Activated CD4-positive, alpha-beta T cell treated with anti-CD3 and anti-CD28 coated beads, Interleukin-2, Interleukin-4, amounts not matched to agents 100 ng/mL and 50 ng/mL, durations not matched to agents 16 hours and 8 hours (primary cell): ENCODE measurements around the gene TUBGCP2.
"Not testable (repeated sequence)": the region's sequence is repeated elsewhere in the genome, so short reads cannot be mapped to it uniquely, and the experiment has no call there.

ENCODE experiments used
- DNase-seq: peaks from one replicate; pipeline ENCODE4 v3.0.0-alpha.2; 2020; ENCODE audit warnings: low spot score

The TUBGCP2 gene

DNA sequence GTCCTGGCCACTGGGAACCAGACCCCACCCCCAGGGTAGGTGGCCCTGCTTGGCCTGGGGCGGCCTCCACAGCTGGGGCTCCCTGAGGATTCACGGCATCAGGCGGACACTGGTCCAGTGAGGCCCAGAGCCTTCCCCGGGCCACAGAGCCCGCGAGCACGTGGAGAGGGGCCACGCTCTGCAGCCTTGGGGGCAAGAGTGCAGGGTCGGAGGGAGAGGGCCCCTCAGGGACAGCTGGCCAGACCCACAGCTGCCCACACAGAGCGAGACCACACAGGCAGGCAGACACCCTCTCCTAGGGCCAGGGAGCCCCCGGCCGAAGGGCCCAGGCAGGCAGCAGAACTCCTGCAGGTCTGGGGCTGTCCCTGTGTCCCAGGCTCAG lies 60.3 kb downstream of the TUBGCP2 start:
- DNase-seq, result no peak

DNA sequence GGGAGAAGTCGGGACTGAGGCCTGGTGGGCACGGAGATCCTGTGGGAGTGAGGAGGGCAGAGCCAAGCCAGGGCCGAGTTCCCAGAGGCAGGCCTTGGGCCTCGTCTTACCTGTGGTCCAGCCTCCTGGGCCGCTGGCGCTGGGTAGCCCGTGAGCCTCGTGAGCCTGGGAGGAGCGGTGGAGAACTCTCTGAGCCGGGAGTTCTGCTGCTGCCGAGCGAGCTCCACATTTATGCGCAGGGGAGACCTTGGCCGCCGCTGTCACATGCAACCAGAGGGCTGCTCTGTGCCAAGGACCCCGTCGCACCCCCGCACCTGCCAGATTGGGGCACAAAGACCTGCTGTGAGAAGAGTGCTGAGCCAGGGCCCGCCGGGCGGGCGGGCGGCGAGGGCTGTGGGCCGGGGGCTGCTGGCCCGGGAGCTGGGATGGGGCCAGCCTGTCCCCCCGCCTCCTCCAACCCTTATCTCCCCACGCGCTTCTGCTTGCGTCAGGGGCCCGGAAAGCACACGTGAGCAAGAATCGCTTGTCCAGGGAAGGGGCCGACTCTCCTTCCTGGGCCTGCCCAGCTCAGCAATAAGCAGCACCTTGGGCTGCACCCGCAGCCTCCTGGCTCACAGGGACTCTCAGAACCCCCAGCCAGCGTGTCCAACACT lies 60.9 kb downstream of the TUBGCP2 start:
- DNase-seq, result no peak

DNA sequence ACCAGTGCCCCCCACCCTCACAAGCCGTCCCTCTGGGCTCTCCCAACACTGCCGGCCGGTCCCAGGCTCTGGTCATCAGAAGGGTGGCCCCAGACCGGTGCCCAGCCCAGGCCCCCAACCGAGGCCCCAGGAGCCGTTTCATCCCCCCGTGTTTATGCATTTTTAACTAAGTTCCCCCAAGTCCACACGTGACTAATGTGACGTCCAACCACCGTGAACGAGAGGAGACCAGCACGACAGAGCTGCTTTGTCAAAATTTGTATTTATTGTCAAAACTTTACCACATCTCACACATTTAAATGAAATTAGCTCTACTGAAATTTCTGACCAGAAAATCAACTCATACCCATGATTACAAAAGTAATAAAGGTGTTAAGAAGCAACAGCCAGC lies 62.4 kb downstream of the TUBGCP2 start:
- no peak for DNase-seq

DNA sequence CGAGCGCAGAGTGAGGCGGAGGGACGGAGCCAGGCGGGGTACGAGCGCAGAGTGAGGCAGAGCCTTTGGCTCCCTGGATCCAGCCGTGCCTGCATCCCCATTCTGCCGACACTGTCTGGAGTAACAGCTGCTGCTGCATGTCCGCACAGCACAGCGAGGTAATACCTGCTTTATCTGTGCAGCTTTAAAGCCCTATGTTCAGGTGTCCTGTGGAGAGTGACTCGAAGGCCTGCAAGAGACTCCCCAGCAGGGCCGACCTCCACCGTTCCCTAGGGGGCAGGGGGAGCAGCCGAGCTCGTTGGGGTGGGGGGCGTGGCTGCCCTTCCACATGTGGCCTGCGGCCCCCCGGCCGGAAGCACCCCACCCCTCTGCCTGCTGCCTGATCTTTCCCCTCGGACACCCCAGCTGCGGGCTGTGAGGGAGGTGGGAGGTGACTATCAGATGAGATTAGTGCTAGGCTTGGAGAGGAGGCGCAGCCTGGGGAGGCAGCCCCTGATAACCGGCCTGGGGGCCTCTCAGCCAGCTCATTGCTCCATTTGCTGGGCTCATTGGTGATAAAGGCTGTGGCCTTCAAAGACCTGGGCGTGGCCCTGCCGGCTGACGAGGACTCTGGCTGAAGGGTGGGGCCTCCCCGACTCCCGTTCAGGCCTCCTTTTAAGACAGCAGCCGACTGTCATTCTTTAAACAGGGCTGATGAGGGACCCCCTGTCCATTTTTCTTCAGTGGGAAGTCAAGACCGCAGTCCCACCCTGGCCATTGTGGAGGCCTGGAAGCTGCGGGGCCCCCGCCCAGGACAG lies 63.0 kb downstream of the TUBGCP2 start:
- DNase-seq, result no peak

DNA sequence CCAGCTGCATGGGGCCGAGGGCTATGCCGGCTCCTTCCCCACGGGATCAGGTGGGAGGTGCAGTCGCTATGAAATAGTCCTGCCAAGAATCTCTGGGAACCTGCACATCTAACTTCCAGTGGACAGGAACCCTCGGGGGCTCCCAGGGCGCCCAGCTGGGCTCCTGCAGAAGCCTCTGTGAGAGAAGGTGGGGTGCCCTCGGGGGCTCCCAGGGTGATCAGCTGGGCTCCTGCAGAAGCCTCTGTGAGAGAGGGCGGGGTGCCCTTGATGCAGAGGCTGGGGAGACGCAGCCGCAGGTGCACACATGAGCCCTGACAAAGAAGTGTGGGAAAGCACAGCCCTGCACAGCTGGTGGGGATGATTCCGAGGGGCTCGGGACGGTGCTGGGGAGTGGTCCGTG lies 65.1 kb downstream of the TUBGCP2 start:
- DNase-seq, result no peak

DNA sequence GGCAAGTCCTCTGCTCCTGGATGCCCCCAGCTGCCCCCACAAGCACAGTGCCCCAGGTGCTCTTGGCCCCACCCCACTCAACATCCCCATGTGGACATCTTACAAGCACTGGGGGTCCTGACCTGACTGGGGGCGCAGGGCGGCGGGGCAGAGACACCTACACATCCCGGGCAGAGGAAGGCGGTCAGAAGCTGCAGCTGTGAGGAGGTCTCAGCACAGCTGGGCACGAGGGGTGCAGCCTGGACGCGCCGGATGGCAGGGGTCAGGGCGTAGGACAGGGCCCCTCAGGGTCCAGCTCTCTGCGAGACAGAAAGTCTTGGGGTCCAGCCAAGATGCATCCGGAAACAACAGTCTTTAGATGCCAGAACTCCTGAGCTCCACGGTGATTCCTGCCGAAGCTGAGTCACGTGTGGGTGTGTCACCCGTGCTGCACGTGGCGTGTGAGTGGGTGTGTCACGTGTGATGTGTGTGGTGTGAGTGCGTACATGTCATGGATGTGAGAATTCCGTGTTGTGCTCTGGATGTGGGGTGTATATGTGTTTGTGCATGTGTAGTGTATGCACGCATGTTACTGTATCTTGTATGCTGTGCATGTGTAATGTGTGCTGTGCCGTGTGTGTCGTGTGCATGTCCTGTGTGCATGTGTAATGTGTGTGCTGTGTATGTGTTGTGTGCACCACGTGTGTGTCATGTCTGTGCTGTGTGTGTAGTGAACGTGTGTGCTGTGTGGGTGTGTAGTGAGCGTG lies 65.9 kb downstream of the TUBGCP2 start:
- DNase-seq, result no peak

DNA sequence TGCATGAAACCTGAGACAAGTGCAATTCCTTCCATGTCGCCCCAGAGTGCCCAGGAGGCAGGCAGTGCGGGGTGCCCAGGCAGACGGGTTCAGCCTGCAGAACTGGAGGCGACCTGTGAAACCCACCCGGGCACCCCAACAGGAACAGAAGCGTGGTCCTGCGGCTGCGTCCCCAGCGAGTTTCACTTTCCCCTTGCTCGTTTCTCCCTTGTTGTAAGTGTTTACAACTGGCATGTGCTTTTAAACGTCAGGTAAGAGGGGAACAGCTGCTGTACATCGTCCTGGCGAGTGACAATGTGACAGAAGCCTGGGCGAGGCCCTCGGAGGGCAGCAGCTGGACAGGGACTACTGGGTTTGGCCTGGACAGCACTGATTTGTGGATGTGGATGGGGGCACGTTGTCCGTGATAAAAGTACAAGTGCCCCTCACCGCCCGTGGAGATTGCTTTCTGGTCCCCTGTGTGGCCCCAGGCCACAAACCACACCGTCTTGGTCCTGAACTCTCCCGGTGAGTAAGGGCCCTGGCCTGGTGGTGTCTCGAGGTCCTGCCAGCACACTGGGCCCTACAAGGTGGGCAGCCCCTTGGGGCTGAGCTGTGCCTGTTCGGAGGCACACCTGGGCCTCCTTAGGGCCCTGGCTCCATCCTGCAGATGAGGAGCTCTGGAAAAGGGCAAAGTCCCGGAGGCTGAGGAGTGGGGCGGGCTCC lies 67.0 kb downstream of the TUBGCP2 start:
- no peak for DNase-seq

DNA sequence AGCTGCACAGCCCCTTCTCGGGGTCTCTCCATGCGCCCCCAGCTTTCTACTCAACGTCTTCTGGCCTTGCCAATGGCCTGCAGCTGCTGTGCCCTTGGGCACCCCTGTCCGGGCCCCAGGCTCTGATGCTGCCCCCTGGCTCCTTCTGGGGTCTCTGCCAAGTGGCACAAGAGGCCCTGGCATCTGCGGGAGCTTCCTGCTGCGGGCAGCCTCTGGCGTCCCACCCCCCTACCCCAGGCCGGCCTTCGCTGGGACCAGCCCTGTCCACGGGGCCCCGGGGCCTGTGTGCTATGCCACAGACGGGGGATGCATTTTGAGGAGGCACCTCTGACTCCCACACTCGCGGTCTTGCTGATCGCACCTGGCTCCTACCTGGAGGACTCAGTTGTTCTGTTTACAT lies 68.7 kb downstream of the TUBGCP2 start:
- no peak for DNase-seq

DNA sequence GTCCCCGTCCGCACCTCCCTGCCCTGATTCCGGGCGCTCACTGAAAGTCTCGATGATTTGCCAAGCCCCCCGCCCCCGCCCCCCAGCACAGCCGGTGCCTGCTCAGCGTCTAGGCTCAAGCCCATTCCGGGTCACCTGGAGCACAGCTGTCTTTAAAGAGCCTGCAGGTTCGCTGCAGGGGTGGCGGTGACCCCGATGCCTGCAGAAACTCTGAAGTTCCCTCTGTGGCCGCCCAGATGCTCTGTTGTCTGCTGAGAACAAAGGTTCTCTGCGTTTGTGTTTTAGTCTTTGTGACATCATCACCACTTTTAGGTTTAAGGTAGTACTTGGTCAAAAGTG lies 70.2 kb downstream of the TUBGCP2 start:
- no peak for DNase-seq

DNA sequence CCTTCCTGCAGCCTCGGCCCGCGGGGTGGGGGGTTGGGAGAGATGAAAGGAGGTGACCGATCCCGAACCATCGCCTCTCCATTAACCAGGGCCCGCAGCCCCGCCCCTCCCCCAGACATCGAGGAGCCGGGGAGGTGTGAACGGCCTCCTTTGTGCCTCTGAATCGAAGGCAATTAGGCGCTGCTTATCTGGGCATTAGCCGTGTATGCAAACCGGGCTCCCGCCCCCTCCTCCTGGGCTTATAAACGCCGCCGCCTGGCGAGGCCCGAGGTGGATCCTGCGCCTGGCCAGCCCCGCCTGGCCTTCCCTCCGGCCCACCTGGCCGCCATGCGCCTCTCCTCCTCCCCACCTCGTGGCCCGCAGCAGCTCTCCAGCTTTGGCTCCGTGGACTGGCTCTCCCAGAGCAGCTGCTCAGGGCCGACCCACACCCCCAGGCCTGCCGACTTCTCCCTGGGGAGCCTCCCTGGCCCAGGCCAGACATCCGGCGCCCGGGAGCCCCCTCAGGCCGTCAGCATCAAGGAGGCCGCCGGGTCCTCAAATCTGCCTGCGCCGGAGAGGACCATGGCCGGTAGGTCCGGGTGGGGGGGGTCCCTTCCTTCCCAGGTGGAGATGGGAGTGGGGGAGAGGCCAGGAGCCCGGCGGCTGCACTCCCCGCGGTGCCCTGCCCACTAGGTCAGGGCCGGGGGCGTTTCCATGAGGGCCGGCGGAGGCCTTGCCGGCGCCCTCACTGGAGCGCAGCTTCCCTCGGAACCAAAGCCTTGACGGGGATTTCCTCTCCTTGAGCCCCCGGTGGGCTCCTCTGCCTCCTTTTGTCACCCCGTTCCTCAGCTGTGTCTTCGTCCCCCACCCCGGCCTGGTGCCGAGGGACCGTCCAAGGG lies 70.8 kb downstream of the TUBGCP2 start, which contains the start of gene VENTX:
VENTX (plus strand) TSS at position 268 of the 878 bp plus-strand sequence; CDS start at position 328, 60 bp downstream.
- DNase-seq, result no peak

DNA sequence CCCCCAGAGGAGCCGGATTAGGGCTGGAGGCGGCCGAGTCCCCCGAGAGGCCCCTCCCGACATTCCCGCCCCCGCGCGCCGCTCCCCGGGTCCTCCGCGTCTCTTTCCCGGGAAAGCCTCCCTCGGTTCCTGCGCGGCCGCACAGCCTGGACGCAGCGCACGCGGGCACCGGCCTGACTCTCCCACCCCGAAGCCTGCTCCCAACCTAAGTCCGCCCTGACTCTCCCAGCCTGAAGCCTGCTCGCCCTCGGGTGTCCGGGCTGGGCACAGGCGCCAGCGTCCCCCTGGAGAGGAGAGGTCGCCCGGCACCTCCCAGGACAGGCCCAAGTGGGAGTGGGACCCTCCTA lies 71.5 kb downstream of the TUBGCP2 start:
- no peak for DNase-seq

DNA sequence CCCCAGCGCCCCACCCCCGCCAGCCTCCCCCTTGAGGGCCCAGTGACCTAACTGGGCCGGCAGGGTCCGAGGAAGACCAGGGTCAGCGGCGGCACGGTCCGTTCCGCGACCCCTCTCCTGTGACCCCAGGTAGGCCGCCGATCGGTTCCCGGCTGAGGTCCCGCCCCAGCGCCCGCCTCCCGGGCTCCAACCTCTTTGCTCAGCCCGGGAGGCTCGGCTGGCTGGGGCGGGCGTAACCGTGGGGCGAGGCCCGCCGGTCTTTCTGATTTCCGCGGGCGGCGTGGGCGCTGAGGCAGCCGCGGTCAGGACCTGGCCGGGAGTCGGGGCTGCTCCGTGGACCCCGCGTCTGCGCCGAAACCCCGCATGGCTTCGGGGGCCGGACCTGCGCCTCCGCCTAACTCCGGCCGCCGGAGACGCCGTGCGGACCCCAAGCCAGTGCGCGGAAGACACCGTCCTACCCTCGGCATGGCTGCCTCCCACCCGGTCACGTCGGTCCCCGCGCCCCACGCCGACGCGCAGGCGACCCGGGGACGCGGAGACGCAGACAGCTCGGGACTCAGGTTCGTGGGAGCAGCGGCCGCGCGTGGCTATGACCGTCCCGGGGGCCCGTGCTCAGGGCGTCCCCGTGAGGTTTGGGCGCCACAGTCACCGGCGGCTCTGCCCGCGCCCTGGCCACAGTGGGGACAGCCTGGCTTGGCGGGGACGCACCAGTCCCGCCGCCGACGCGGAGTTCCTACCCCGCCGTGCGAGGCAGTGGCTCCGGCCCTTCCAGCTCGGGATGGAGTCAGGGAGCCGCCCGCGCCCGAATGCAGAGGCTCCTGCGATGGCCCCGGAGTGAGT lies 72.1 kb downstream of the TUBGCP2 start:
- DNase-seq, result no peak

DNA sequence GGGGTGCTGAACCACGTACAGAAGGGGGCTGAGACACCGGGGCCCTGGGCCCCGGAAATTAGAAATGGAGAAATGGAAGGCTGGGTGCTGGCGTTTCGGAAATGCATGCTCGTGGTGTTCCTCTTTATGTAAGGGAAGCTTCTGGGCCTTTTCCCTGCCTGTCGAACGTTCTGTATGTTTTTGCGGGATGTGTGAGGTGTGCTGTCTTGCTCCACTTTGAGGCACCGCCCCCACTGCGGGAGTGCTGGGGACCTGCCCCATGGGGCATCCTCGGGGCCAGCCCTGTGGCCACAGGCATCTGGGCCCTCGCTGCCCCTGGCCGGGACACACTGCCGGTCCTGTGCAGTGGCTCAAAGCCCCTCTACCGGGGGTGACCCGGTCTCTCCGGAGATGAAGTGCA lies 72.7 kb downstream of the TUBGCP2 start:
- no peak for DNase-seq

DNA sequence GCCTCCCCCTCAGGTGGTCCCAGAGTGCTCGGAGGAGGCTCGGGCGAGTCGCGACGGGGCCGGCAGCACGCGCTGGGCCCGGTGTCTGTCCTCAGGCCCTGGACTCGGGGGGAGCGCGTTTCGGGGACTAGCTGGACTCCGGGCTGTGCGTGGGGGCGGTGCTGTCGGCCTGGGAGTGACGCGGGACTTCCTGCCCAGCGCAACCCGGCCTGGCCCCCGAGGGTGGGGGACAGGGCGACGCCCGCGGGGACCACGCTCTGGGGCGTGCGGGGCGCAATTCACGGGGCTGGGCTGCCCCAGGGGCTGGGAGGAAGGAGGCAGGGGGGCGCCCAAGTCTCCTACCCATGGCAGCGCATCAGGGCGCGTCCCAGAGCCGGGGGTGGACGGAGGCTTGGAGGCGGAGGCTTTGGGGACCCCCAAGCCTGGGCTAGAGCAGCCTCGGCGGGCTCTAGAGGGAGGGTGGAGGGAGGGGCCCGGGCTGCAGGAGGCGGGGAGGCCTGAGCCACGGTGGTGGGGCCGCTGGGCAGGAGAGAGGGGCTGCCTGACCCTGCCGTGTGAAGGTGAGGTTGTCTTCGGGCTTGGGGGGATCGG lies 73.3 kb downstream of the TUBGCP2 start:
- no peak for DNase-seq

DNA sequence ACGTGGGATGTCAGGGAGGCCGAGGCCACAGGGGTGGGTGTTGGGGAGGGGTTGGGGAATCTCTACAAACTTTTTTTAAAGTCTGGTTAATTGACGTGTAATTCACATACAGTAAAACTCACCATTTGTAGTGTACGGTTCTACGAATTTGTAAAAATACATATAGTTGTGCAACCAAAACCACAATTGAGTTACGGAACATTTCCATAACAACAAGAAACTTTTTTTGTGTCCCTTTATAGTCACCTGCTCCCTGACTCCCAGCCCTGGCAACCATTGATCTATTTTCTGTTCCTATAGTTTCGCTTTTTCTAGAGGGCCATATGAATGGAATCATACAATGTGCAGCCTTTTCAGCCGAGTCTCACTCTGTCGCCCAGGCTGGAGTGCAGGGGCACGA lies 73.9 kb downstream of the TUBGCP2 start:
- not testable (repeated sequence) for DNase-seq

DNA sequence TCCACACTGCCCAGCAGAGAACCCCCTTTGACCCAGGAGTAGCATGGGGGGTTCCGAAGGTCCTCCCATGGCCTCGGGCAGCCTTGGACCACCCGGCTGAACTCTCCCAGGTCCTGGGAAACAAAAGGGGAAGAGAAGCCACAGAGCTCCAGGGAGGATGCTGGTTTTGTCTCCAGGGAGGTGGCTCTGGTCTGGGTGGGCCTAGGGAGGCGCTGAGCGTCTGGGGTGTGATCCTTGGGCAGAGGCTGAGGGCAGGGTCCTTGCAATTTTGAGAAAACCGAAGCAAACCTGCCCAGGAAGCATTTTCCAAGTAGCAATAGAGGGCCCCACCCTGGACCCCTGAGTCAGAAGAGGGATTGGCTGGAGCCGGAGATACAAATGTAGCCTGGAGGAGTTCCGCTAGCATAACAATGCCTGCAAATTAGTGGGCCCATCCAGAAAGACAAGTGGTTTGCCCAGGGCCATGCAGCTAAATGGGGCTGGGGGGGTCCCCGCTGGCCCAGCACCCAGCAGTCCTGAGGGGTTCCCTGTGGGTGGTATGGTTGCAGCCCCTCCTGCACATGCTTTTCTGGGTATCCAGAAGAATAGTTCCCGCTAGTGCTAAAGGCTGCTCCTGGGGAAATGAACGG lies 76.6 kb downstream of the TUBGCP2 start:
- DNase-seq, result no peak

DNA sequence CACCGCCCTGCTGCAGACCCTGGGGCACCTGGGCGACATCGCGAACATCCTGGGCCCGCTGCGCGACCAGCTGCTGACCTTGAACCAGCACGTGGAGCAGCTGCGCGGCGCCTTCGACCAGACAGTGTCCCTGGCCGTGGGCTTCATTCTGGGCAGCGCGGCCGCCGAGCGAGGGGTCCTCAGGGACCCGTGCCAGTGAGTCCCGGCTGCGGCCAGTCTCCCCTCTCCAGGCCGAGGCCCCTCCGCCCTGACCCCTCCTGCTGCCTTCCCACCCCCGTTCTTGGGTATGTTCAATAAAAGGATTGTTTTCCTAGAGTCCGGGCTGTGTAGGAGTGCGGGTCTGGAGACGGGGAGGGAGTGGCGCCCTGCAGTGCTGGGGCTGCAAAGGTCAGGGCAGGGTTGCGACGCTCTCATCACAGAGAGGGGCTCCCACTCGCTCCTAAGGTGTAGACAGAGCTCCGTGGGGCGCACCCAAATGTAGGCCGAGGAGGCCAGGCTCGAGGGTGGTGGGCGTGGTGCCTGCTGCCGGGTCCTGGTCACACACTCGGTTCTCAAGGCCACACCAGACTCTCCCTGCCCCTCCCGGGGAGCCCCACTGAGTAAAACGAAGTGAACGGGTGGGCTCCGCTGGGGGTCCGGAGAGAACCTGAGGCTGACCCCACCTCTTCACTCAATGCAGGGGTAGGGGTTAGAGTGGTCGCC lies 77.3 kb downstream of the TUBGCP2 start:
- no peak for DNase-seq

DNA sequence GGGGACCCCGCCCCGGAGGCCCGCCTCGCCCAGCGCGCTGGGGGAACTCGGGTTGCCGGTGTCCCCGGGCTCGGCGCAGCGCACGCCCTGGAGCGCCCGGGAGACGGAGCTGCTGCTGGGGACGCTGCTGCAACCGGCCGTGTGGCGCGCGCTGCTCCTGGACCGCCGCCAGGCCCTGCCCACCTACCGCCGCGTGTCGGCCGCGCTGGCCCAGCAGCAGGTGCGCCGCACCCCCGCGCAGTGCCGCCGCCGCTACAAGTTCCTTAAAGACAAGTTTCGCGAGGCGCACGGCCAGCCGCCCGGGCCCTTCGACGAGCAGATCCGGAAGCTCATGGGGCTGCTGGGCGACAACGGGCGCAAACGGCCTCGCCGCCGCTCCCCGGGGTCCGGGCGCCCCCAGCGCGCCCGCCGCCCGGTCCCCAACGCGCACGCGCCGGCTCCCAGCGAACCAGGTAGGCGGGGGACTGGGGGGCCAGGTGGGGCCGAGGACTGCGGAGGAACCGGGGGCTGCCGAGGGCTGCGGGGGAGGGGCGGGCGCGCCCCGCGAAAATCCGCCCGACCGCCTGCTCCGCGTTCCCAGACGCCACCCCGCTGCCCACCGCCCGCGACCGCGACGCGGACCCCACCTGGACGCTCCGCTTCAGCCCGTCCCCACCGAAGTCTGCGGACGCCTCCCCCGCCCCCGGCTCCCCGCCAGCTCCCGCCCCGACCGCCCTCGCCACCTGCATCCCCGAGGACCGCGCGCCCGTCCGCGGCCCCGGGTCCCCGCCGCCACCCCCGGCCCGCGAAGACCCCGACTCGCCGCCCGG lies 78.1 kb downstream of the TUBGCP2 start:
- DNase-seq, result no peak

DNA sequence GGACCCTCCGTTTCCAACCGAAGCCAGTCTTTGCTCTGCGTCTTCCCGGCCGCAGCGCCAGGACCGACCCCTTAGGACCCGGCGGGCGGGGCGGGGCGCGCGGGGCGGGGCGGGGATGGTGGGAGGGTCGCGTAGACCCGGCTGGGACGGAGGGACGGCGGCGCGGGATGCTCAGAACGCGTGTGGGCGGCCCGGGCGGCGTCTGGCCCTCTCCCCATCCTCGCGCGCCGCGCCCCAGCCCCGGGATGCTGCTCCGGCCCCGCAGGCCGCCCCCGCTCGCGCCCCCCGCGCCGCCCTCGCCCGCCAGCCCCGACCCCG lies 78.7 kb downstream of the TUBGCP2 start, which contains the start of gene UTF1:
UTF1 (plus strand) TSS at position 174 of the 318 bp plus-strand sequence; CDS start at position 246, 72 bp downstream.
- DNase-seq, result no peak
